Measurements from ENCODE around the gene NFATC1.

Gene NFATC1

GRCh38 chr18:79440316-79441110 is 44.8 kb downstream of the NFATC1 start:
- DNase-seq (ENCODE audit: low read depth in 2 of 2) = no peak

- no peak for DNase-seq (ENCODE audit: low read depth in 2 of 2)
Measured at GRCh38 chr18:79441420-79441819, 45.7 kb downstream of the NFATC1 start.

- DNase-seq (ENCODE audit: low read depth in 2 of 2) = no peak
Measured at GRCh38 chr18:79442508-79443221, 46.9 kb downstream of the NFATC1 start.

- no peak for DNase-seq (ENCODE audit: low read depth in 2 of 2)
Measured at GRCh38 chr18:79445221-79445620, 49.5 kb downstream of the NFATC1 start.

GRCh38 chr18:79445696-79446561 is 50.2 kb downstream of the NFATC1 start:
- DNase-seq (ENCODE audit: low read depth in 2 of 2) = no peak

- DNase-seq (ENCODE audit: low read depth in 2 of 2) = no peak
Measured at GRCh38 chr18:79446931-79447330, 51.2 kb downstream of the NFATC1 start.

- DNase-seq (ENCODE audit: low read depth in 2 of 2) = no peak
Measured at GRCh38 chr18:79447703-79448367, 52.1 kb downstream of the NFATC1 start.

GRCh38 chr18:79448621-79449020 is 52.9 kb downstream of the NFATC1 start:
- DNase-seq (ENCODE audit: low read depth in 2 of 2) = no peak

- no peak for DNase-seq (ENCODE audit: low read depth in 2 of 2)
Measured at GRCh38 chr18:79449551-79450288, 54.0 kb downstream of the NFATC1 start.

- no peak for DNase-seq (ENCODE audit: low read depth in 2 of 2)
Measured at GRCh38 chr18:79450289-79451080, 54.8 kb downstream of the NFATC1 start.

- DNase-seq (ENCODE audit: low read depth in 2 of 2) = no peak
Measured at GRCh38 chr18:79451237-79452125, 55.8 kb downstream of the NFATC1 start.

- DNase-seq (ENCODE audit: low read depth in 2 of 2) = no peak
Measured at GRCh38 chr18:79452190-79452990, 56.7 kb downstream of the NFATC1 start.

- no peak for DNase-seq (ENCODE audit: low read depth in 2 of 2)
Measured at GRCh38 chr18:79452991-79453645, 57.4 kb downstream of the NFATC1 start.

GRCh38 chr18:79453816-79454735 is 58.3 kb downstream of the NFATC1 start:
- no peak for DNase-seq (ENCODE audit: low read depth in 2 of 2)

GRCh38 chr18:79455261-79455660 is 59.5 kb downstream of the NFATC1 start:
- no peak for DNase-seq (ENCODE audit: low read depth in 2 of 2)

GRCh38 chr18:79456105-79456980 is 60.6 kb downstream of the NFATC1 start:
- no peak for DNase-seq (ENCODE audit: low read depth in 2 of 2)

Measured in stimulated activated CD8-positive, alpha-beta memory T cell treated with anti-CD3 and anti-CD28 coated beads, Interleukin-15, amount 100 ng/mL, for 4 hours (primary cell).